Measurements from ENCODE around the gene POLN. TPM values are rescaled to one million over a fixed set of nuclear protein-coding genes. Genes with fewer than 3 reads are reported as not detected.

The POLN gene
- polyA plus RNA-seq, 1 experiment, result 1.5 TPM

GRCh38 chr4:2102045-2102883 is 139.7 kb downstream of the POLN start:
- Histone ChIP-seq H3K36me3 (ENCODE audit: control insufficient read depth, insufficient read depth, low read length) (no peaks in the 10 kb centered on the region), H3K27me3 (ENCODE audit: control insufficient read depth, insufficient read depth, low read length) (no peaks in the 10 kb centered on the region; the same call in 1 of the 2 replicates), H3K4me3 (ENCODE audit: low read depth, low read length) (no peak overlapping the region)
- ChIA-PET POLR2A (no interaction called here), CTCF (interaction anchor here (1.6 kb wide), 1 partner anchor 14 kb away, joined by 6 read pairs; no protein-coding TSS in a partner anchor)
- DNase-seq (ENCODE audit: low read depth), result no peak
- TF ChIP-seq, protein P1, sequence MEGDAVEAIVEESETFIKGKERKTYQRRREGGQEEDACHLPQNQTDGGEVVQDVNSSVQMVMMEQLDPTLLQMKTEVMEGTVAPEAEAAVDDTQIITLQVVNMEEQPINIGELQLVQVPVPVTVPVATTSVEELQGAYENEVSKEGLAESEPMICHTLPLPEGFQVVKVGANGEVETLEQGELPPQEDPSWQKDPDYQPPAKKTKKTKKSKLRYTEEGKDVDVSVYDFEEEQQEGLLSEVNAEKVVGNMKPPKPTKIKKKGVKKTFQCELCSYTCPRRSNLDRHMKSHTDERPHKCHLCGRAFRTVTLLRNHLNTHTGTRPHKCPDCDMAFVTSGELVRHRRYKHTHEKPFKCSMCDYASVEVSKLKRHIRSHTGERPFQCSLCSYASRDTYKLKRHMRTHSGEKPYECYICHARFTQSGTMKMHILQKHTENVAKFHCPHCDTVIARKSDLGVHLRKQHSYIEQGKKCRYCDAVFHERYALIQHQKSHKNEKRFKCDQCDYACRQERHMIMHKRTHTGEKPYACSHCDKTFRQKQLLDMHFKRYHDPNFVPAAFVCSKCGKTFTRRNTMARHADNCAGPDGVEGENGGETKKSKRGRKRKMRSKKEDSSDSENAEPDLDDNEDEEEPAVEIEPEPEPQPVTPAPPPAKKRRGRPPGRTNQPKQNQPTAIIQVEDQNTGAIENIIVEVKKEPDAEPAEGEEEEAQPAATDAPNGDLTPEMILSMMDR (IDR thresholded peaks at IDR 0.05; ENCODE audit: insufficient read depth, low read depth, low read length), result no peak

GRCh38 chr4:2101346-2102044 is 140.4 kb downstream of the POLN start:
- TF ChIP-seq, protein P1 (IDR thresholded peaks at IDR 0.05; ENCODE audit: insufficient read depth, low read depth, low read length), result no peak
- CTCF ChIA-PET, result interaction anchor here (1.6 kb wide), 1 partner anchor 15 kb away, joined by 6 read pairs; no protein-coding TSS in a partner anchor
- Histone ChIP-seq H3K36me3 (ENCODE audit: control insufficient read depth, insufficient read depth, low read length) (no peaks in the 10 kb centered on the region), H3K27me3 (ENCODE audit: control insufficient read depth, insufficient read depth, low read length) (no peaks in the 10 kb centered on the region; the same call in 1 of the 2 replicates), H3K4me3 (ENCODE audit: low read depth, low read length) (no peak overlapping the region)
- no peak for DNase-seq (ENCODE audit: low read depth)
- POLR2A ChIA-PET, result no interaction called here

DNA sequence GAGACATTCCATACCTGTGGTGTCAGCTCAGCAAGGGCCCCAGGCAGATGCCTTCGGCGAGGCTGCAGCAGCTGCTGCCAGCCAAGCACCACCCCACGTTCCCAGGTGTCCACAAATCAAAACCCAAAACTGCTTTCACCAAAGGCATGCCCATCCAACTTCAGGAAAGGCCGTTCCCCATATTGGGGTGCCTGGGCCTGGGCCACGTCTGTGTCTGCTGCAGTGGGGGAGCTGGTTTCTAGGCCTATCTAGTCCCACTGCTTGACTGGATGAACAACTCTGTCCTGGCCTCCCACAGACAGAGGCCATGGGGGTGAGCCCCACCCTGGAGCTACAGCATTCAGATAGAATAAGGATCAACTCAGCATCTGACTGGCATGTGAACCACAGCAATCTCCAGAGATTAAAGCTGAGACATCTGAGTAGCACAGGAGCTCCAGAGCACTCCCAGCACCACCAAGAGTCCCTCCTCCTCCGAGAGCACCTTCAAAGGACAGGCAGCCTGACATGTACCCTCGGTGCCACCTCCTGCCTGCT is 145.8 kb downstream of the POLN start:
- Histone ChIP-seq H3K4me3 (ENCODE audit: low read depth, low read length) (no peak overlapping the region), H3K27me3 (ENCODE audit: control insufficient read depth, insufficient read depth, low read length) (peaks cover 2% of the 10 kb centered on the region; the same call in 1 of the 2 replicates), H3K36me3 (ENCODE audit: control insufficient read depth, insufficient read depth, low read length) (no peaks in the 10 kb centered on the region)
- TF ChIP-seq, protein P1 (IDR thresholded peaks at IDR 0.05; ENCODE audit: insufficient read depth, low read depth, low read length), result no peak
- POLR2A ChIA-PET, result no interaction called here
- CTCF ChIA-PET, result no interaction called here
- DNase-seq (ENCODE audit: low read depth), result no peak

DNA sequence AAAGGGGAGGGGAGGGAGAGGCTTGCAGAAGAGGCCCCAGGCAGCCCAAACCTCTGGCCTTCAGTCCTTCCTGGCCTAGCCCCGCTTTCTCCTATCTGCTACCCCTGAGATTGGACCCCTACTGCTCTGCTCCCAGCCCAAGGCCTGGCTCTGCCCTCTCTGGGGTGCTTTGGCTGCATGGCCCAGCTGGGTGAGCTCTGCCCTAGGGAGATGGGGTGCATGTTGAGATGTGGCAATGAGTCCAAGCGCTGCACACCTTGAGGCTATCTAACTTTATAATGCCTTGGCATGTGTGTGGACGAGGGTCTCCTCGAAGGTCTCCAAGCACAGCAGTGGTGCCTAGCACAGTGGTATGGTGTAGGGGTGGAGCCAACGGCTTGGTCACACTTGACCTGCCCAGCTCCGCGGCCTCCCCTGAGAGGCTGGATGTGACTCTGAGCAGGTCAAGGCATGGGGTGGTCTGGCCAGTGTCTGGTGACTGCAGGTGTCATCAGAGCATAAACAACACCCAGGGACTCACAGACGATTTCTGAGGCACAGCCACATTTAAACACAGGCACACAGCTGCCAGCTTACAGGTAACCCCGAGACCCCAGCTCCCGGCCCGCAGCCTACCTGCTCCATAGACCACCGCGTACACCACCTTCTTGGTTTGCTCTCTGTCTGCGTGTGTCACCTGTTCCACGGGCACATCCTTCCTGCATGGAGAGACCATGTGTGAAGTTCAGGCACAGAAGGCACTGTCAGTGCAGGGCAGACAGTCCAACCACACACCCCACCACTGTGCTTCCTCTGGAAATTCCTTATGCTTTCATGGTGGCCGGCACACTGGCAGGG is 146.5 kb downstream of the POLN start:
- POLR2A ChIA-PET, result no interaction called here
- Histone ChIP-seq H3K4me3 (ENCODE audit: low read depth, low read length) (no peak overlapping the region), H3K27me3 (ENCODE audit: control insufficient read depth, insufficient read depth, low read length) (peaks cover 2% of the 10 kb centered on the region; the same call in 1 of the 2 replicates), H3K36me3 (ENCODE audit: control insufficient read depth, insufficient read depth, low read length) (no peaks in the 10 kb centered on the region)
- TF ChIP-seq, protein P1 (IDR thresholded peaks at IDR 0.05; ENCODE audit: insufficient read depth, low read depth, low read length), result no peak
- DNase-seq (ENCODE audit: low read depth), result no peak
- CTCF ChIA-PET, result no interaction called here

All from BJ (cell line).